GM03348 (cell line): ENCODE measurements around the gene MYG1.
A peak's percentile ranks its signal among the peaks of the same experiment; 100 is the strongest.

Source experiments
- DNase-seq: peaks from one replicate; pipeline ENCODE4 v3.0.0; 2012; ENCODE audit warnings: low spot score

The MYG1 gene, protein sequence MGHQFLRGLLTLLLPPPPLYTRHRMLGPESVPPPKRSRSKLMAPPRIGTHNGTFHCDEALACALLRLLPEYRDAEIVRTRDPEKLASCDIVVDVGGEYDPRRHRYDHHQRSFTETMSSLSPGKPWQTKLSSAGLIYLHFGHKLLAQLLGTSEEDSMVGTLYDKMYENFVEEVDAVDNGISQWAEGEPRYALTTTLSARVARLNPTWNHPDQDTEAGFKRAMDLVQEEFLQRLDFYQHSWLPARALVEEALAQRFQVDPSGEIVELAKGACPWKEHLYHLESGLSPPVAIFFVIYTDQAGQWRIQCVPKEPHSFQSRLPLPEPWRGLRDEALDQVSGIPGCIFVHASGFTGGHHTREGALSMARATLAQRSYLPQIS

GRCh38 chr12:53299454-53300180, at the start of gene MYG1:
TSS of gene MYG1 (plus strand) at chr12:53299695. CDS start at chr12:53299738, 43 bp downstream.
- DNase-seq = peak; percentile 89

DNA sequence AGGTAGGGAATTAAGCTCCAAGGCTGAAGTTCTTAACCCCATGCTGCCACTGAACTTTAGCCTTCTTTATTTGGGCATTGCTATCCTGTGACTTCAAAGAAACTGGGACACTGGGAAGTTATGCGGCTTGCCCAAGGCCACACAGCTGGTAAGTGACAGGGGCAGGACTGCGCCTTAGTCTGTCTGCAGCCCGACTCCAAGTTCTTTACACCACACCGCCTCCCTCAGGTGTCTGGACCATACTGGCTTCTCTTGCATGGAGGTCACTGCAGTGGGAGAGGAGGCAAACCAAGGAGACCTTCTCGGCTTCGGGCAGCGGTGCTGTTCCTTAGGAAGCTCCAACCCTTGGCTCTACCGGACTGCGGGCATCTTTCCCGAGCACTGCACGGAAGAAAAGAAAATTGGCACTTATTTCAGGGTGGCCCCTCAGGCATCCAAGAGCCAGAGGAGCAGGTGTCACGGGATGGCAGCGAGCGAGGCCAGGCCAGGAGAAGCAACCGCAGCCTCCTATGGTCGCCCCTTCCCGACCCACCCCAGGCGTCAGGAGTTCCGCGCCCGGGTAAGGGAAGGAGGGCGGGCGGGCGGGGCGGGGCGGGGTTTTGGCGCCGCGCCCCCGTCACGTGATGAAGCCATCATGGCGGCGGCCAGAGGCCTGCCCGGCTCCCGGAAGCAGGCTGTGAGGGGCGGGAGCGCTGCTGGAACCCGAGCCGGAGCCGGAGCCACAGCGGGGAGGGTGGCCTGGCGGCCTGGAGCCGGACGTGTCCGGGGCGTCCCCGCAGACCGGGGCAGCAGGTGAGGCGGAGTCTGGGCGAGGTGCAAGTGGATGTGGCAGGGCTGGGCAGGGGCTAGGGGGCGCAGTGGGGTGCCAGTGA, 47.8 kb upstream of the MYG1 start:
- DNase-seq = peak; percentile 96

- peak; percentile 60 for DNase-seq
These were observed 47.1 kb upstream of the MYG1 start for GRCh38 chr12:53252349-53252916.

GRCh38 chr12:53253298-53253697, 46.2 kb upstream of the MYG1 start:
- DNase-seq = no peak

- no peak for DNase-seq
These were observed 44.5 kb upstream of the MYG1 start for GRCh38 chr12:53254816-53255545.

GRCh38 chr12:53255996-53256395, 43.5 kb upstream of the MYG1 start:
- DNase-seq = no peak

GRCh38 chr12:53258541-53259539, 40.7 kb upstream of the MYG1 start:
- no peak for DNase-seq

DNA sequence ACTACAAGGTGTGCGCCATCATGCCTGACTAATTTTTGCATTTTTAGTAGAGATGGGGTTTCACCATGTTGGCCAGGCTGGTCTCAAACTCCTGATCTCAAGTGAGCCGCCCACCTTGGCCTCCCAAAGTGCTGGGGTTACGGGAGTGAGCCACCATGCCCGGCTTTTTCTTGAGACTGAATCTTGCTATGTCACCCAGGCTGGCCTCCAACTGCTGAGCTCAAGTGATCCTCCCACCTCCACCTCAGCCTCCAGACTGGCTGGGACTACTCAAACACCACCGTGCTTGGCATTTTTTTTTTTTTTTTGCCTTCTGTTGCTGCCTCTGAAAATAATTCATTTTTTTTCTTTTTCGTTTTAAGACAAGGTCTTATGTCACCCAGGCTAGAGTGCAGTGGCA, 39.6 kb upstream of the MYG1 start:
- DNase-seq = no peak

DNA sequence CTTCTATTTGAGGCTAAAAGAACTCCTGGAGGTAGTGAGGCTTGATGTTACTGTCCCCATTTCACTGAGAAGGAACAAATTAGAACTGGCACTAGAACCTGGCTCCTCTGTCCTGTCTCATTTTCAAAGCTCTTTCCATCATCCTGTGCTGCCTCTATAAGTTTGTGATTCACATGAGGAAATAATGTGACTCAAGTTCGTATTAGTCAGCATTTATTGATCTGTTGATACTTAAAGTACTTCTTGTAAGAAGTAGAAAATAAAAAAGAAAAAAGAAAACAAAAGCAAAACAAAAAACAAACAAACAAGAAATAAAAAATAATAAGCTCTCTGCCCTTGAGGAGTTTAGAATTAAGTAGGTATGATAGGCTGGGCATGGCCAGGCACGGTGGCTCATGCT, 33.7 kb upstream of the MYG1 start:
- no peak for DNase-seq

DNA sequence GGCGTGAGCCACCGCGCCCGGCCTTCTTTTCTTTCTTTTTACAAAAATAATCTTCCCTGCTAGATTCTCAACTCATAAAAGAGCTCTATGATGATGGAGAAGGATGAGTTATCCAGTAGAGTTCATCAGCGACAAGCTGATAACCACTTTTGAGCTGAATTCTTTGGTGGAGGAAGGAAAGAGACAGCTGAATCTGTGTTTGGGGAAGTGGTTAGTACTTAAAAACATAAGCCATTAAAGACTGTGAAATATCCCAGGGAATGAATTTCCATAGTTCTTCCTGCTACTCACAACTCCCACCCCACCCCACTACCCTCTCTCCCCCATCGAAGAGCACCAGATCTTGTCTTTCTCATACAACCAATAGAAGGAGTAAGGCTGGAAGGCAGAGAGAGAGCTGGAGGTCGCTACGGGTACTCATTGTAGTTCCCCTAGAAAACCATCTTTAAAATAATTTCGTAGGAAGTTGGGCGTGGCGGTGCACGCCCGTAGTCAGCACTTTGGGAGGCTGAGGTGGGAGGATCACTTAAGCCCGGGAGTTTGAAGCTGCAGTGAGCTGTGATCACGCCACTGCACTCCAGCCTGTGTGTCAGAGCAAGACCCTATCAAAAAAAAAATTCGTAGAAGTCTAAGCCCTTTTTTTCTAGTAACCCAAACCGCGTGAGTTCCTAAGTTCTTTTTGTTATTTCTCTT, 32.0 kb upstream of the MYG1 start:
- no peak for DNase-seq

DNA sequence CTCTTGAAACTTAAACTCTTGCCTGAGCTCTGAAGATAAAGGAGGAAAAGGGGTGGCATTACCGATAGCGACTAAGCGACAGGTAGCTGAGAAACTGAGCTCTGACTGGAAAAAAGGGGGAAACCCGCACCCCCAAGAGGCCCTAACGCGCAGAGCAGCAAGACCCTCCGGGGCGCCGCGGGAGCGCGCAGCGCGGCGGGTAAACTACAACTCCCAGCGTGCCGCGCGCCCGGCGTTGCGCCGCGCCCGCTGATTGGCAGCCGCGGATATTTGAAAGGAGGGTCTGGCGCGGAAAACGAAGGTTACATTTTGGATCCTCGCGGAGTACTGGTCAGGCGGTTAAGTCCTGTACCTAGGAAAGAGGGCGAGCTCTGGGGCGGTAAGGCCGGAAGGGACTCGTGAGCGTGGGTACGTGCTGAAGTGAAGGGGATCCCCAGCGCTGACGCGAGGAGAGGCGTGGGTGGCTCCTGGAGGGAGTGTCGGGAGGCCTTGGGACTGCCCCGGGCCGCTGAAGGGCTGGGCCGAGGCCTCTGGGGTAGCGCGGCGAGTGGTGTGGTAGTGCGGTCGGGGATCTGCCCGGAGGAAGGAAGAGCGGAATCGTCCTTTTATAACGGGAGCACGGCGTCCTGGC, 31.4 kb upstream of the MYG1 start, which contains the start of gene ESPL1:
Gene ESPL1 (plus strand): TSS at position 301 of the 631 bp plus-strand sequence. CDS start 468 bp downstream, outside the sequence.
- DNase-seq = peak; percentile 93

DNA sequence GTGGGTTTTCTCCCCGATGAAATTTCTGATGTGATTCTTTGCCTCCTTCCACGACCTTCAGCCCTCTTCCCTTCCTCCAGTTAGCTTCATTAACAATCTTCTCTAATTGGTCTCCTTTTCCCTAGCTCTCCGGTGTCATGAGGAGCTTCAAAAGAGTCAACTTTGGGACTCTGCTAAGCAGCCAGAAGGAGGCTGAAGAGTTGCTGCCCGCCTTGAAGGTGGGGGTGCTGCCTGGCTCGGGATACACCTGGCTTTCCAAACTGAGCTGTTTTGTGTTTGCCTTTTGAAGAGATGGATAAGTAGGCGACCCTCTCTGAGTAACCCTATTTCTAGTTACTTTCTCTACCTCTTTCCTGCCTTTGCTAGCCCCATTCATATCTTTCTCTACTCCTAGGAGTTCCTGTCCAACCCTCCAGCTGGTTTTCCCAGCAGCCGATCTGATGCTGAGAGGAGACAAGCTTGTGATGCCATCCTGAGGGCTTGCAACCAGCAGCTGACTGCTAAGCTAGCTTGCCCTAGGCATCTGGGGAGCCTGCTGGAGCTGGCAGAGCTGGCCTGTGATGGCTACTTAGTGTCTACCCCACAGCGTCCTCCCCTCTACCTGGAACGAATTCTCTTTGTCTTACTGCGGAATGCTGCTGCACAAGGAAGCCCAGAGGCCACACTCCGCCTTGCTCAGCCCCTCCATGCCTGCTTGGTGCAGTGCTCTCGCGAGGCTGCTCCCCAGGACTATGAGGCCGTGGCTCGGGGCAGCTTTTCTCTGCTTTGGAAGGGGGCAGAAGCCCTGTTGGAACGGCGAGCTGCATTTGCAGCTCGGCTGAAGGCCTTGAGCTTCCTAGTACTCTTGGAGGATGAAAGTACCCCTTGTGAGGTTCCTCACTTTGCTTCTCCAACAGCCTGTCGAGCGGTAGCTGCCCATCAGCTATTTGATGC, 30.6 kb upstream of the MYG1 start:
- DNase-seq = peak; percentile 22

DNA sequence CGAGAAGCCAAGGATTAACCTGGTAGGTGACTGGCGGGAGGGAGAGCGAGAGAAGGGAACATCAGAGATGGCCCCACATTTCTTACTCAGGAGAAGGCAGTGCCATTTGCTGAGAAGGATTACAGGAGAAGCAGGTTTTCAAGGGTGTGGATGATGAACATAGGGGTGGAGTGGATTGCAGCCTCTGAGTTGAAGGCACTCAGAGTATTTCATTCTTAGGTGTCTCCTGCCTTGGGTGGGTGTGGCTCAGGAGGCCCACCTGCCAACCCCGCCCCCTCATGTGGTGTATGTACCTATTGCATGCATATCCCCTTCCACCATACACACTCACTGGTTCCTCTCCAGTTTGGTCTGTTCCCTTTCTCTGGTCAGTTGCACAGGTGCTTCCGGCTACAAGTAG, 25.1 kb upstream of the MYG1 start:
- no peak for DNase-seq

DNA sequence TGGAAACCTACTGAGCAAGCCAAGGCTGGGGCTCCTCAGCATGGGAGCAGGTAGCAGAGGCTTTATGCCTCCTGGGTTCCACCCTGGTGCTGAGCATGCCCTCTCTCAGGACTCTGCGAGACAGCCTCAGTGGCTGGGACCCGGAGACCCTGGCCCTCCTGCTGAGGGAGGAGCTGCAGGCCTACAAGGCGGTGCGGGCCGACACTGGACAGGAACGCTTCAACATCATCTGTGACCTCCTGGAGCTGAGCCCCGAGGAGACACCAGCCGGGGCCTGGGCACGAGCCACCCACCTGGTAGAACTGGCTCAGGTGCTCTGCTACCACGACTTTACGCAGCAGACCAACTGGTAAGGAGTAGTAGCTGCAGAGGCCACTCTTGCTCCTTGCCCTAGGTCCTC, 23.0 kb upstream of the MYG1 start:
- no peak for DNase-seq

DNA sequence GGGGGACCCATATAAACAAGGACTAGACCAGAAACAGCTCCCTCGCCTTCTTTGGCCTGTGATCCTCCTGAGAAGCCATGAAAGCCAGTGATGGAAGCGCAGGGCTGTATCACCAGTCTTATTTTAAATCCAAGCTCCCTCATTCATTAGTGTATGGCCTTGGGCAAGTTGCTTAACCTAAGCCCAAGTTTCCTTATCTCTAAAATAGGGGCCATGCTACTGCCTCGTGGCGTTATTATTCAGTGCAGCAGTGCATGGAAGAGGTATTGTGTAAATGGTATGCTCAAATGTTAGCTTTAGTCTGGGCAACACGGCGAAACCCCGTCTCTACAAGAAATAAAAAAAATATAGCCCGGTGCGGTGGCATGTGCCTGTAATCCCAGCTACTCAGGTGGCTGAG, 21.5 kb upstream of the MYG1 start:
- DNase-seq = no peak

- no peak for DNase-seq
These were observed 20.1 kb upstream of the MYG1 start for GRCh38 chr12:53279283-53279869.

- DNase-seq = no peak
These were observed 19.5 kb upstream of the MYG1 start for GRCh38 chr12:53279888-53280498.
